Skeletal muscle tissue (tissue), 4 donors: ENCODE data around the gene KCNJ1. TPM values are rescaled to one million over a fixed set of nuclear protein-coding genes. Genes with fewer than 3 reads are reported as not detected.

ENCODE experiments used
- H3K27ac ChIP-seq: one replicate; pipeline ENCODE4 v1.7.0; 2013; ENCODE audit warnings: mild to moderate bottlenecking, low read depth, low read length, inconsistent platforms
- H3K27me3 ChIP-seq, 3 donors: one replicate each; pipeline ENCODE4 v1.7.0; 2013; ENCODE audit warnings: low read length in 3 of 3; ENCODE audit not compliant: control insufficient read depth in 3 of 3, insufficient read depth in 3 of 3
- H3K36me3 ChIP-seq, 3 donors: one replicate each; pipeline ENCODE4 v1.7.0; 2013; ENCODE audit warnings: low read length in 3 of 3; ENCODE audit not compliant: control insufficient read depth in 3 of 3, insufficient read depth in 3 of 3
- H3K4me1 ChIP-seq, 3 donors: one replicate each; pipeline ENCODE4 v1.7.0; 2013; ENCODE audit warnings: low read length in 3 of 3, mild to moderate bottlenecking in 3 of 3; ENCODE audit not compliant: control insufficient read depth in 3 of 3, insufficient read depth in 3 of 3
- H3K4me3 ChIP-seq, 3 donors: one replicate each; pipeline ENCODE4 v1.7.0; 2013; ENCODE audit warnings: low read length in 3 of 3
- H3K9ac ChIP-seq, 3 donors: one replicate each; pipeline ENCODE4 v1.7.0; 2013; ENCODE audit warnings: low read length in 3 of 3, mild to moderate bottlenecking in 3 of 3, moderate library complexity in 2 of 3, low read depth in 1 of 3
- H3K9me3 ChIP-seq, 3 donors: one replicate each; pipeline ENCODE4 v1.7.0; 2013; ENCODE audit warnings: low read length in 3 of 3; ENCODE audit not compliant: control insufficient read depth in 3 of 3
- total RNA-seq: library from RNA; depleted of rRNA; stranded (reverse); fragments of >200 nt; gene quantifications from one replicate; pipeline ENCODE4 v1.2.3, GENCODE V29; 2014
- donor health status: Osteomylitis.

Gene KCNJ1
- total RNA-seq, 1 donor from 2014 or later: not detected

DNA sequence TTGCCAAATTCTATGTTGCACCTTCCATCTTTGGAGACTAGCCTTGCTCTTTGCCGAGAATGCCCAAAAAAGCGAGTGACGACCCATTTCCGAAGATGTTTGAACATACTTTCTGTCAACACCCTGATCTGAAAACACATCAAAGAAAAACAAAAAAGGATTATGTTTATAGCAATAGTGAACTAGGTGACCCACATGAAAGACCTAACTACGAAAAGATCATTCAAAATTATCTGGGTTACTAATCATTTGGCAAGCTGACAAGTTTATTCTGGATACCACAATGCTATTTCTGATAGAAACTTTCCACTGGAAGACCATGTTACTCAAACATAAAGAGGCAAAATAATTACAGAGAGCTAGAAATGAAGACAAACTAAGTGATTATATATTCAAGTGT is 27.0 kb downstream of the KCNJ1 start:
- H3K9ac ChIP-seq: no peak overlapping the region
- H3K4me3 ChIP-seq: no peak overlapping the region
- H3K27me3 ChIP-seq: peaks cover 0 to 3% (median 0%) of the 10 kb centered on the region in 3 donors
- no peaks in the 10 kb centered on the region for H3K9me3 ChIP-seq
- H3K36me3 ChIP-seq: no peaks in the 10 kb centered on the region
- H3K27ac ChIP-seq: no peak overlapping the region
- H3K4me1 ChIP-seq: peaks cover 0 to 6% (median 2%) of the 10 kb centered on the region in 3 donors

DNA sequence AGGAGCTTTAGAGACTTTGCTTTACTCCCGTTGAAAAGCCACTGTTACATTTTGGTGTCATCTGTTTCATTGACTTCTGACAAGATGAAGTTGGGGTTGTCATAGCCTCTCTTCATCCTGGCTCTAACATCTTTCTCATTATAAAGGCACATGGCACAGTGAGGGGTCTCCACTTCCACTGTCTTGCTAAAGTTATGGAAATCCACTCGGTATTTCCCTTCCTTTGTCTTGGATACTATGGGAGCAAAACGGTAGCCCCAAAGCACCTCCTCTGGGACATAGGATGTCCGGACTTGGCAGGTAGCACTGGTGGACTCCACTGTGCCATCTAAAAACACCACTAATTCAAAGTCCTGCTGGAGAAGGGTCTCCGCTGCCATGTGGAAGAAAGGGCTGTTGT is 28.0 kb downstream of the KCNJ1 start:
- H3K27me3 ChIP-seq: peaks cover 0 to 3% (median 0%) of the 10 kb centered on the region in 3 donors
- peaks cover 0 to 6% (median 2%) of the 10 kb centered on the region in 3 donors for H3K4me1 ChIP-seq
- no peak overlapping the region for H3K27ac ChIP-seq
- H3K9ac ChIP-seq: no peak overlapping the region
- no peak overlapping the region for H3K4me3 ChIP-seq
- no peaks in the 10 kb centered on the region for H3K36me3 ChIP-seq
- H3K9me3 ChIP-seq: no peaks in the 10 kb centered on the region

DNA sequence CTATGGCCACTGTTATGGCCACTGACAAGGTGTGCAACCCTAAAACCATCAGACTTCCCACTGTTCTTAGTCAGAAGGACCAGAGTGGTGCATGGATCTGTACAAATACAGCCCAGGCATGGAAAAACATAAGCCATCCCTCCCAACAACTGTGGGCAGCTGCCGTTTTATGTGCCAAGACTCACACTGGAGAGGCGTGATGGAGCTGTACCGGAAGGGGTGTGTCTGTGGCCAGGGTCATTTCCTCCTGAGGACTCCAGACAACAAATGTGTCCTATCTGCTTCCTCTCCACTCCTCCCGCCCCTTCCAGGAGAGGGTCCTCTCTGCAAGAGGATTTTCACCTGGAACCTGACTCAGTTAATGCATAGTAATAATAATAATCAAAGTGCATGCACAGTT is 29.5 kb downstream of the KCNJ1 start:
- Histone ChIP-seq H3K27me3 (peaks cover 0 to 3% (median 3%) of the 10 kb centered on the region in 3 donors), H3K9ac (no peak overlapping the region), H3K36me3 (no peaks in the 10 kb centered on the region), H3K4me1 (peaks cover 0 to 6% (median 2%) of the 10 kb centered on the region in 3 donors), H3K4me3 (no peak overlapping the region), H3K9me3 (no peaks in the 10 kb centered on the region), H3K27ac (no peak overlapping the region)

DNA sequence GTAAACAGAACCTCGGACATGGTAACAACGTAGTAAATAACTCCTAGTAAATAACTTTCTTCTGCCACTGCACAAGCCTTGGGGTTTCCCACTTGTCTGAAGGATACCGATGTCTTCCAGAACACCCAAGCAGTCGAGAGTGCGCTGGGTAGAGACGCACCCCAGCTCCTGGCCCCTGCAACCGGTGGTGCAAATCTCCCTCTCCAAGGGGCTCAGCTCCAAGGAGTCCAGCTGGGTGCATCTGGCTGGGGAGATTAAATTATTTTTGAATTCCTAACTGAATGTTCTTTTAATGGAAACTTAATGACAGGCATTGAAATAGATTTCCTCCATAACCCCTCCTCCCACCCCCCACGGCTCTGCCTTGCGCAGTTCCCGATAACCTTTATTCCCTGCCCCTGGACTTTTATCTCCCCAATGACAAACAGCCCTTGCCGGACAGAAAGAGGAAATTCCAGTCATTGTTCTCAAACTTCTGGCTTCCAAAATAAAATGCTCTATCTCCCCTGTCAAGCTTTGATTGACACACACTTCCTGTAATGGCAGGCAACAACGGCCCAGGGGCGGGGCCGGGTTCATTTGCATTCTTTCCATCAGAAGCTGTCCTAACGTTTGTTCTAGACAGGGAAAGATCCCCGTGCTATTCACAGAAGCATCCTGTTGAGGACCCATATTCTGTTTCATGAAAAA is 31.2 kb downstream of the KCNJ1 start:
- H3K4me3 ChIP-seq: no peak overlapping the region
- peak overlapping the region; percentile 41 for H3K27ac ChIP-seq
- no peak overlapping the region for H3K9ac ChIP-seq
- H3K36me3 ChIP-seq: no peaks in the 10 kb centered on the region
- peaks cover 0 to 10% (median 2%) of the 10 kb centered on the region in 3 donors for H3K4me1 ChIP-seq
- H3K27me3 ChIP-seq: peaks cover 0 to 3% (median 3%) of the 10 kb centered on the region in 3 donors
- H3K9me3 ChIP-seq: no peaks in the 10 kb centered on the region

DNA sequence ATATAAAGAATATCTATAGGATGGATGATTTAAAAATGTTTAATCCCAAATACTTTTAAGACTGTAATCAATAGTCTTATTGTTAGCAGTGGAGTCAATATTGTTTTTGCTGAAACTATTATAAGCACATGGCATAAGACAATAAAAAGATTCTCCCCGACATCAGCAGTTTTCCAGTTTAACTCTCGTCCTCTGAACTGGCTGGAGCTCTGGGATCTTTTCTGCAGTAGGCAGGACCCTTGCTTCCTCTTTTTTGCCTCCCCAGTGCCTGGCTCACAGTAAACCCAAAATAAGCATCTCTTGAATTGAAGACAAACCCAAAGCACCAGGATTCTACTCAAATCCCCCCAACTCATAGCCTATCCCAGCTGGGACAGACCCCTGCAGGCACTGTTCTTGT is 32.9 kb downstream of the KCNJ1 start:
- Histone ChIP-seq H3K36me3 (no peaks in the 10 kb centered on the region), H3K27ac (no peak overlapping the region), H3K4me3 (no peak overlapping the region), H3K9ac (no peak overlapping the region), H3K9me3 (no peaks in the 10 kb centered on the region), H3K27me3 (peaks cover 0 to 3% (median 3%) of the 10 kb centered on the region in 3 donors), H3K4me1 (peaks cover 2 to 14% (median 5%) of the 10 kb centered on the region in 3 donors)

DNA sequence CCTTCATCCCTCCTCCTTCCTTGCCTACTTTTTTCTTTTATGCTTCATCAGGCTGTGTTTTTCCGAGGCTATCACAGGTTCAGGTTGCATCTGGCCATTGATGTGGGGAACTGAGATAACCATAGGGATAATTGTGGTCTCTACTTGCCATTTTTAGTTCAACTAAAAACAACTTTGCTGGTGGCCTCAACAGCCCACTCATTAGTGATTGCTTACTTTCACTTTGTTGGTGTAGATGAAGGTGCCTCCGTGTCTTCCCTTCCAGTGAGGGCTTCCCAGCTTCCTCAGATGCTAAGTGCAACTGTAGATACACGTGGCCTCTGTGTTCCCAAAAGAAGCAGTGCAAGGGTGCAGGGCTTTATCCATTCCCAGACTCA is 35.0 kb downstream of the KCNJ1 start:
- H3K27ac ChIP-seq: no peak overlapping the region
- H3K4me1 ChIP-seq: peaks cover 2 to 14% (median 5%) of the 10 kb centered on the region in 3 donors
- peaks cover 0 to 3% (median 0%) of the 10 kb centered on the region in 3 donors for H3K27me3 ChIP-seq
- no peak overlapping the region for H3K9ac ChIP-seq
- no peaks in the 10 kb centered on the region for H3K36me3 ChIP-seq
- H3K9me3 ChIP-seq: no peaks in the 10 kb centered on the region
- no peak overlapping the region for H3K4me3 ChIP-seq

DNA sequence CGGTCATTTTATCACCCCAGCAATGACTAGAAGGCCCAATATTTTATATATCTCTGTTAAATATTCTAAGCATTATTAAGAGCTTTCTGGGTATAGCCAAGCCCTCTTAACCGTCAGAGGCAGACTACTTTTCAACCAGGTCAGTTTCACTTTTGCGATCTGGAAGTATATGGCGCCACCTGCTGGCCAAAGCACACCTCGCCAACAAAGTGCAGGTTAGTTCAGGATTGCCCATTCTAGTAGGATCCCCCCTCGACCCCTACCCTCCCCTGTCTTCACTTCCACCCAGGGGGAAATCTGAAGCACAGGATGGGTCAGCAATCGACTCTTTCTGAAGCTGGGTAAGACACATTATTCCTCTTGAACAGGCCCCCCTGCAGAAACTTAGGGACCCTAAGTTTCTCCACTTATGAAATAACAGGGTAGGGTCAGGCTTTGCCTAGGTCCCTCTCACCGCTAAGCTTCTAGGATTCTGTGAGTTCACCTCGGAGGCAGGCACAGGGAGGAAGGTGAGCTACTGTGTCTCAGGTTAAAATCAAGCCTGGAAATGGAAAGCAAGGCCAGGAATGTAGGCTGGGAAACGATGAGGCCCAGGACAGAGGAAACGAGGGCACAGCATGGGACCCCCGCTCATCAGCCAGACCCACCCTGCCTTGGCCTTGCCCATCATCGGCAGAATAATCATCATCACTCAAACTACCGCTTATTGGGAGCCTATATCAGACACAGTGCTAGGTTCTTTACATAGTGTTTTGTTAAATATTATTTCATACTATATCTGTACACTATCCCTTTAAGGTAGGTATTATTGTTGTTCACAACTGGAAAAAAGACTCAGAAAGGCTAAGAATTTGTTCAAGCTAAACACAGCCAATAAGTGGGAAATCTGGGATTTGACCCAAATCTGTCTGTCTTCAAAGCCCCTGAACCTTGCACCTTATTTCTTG is 35.6 kb downstream of the KCNJ1 start:
- Histone ChIP-seq H3K27me3 (peaks cover 0 to 3% (median 0%) of the 10 kb centered on the region in 3 donors), H3K9ac (no peak overlapping the region), H3K4me1 (peaks cover 2 to 14% (median 5%) of the 10 kb centered on the region in 3 donors), H3K4me3 (no peak overlapping the region), H3K36me3 (no peaks in the 10 kb centered on the region), H3K27ac (no peak overlapping the region), H3K9me3 (no peaks in the 10 kb centered on the region)

DNA sequence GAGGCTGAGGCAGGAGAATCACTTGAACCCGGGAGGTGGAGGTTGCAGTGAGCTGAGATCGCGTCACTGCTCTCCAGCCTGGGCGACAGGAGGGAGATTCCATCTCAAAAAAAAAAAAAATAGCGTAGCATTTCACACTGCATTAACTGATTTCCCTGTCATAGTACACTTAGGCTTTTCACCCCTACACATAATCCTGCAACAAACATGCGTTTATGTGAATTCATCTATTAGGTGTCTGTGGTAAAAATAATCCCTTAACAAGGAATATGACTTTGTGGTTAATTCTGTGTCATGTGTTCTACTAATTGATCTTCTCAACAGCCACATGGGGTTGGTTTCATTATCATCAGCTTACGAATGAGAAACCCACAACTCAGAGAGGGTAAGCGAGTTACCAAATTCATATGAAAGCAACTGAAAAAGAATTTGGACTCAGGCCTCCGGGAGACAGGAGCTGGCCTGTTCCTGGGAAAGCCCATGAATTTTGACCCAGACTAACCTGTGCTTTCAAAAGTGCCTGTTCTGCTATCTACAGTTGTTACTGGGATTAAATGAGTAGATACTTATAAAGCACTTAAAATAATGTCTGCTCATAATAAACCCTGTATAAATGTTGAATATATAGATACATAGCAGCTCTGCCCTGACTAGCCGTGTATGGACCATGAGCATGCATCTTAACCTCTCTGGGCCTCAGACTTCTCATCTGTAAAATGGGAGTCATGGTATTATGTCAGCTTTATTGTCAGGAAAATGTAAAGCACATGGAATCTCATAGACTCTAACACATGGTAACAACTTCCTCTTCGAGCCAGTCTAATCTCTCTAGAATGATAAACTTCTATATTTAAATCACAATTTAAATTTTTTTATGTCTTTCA is 36.6 kb downstream of the KCNJ1 start:
- Histone ChIP-seq H3K9me3 (peaks cover 0 to 2% (median 0%) of the 10 kb centered on the region in 3 donors), H3K36me3 (no peaks in the 10 kb centered on the region), H3K4me3 (no peak overlapping the region), H3K4me1 (peaks cover 0 to 12% (median 5%) of the 10 kb centered on the region in 3 donors), H3K27ac (no peak overlapping the region), H3K27me3 (peaks cover 0 to 3% (median 0%) of the 10 kb centered on the region in 3 donors), H3K9ac (peak overlapping the region in 1 of 3 donors; percentile 25)

DNA sequence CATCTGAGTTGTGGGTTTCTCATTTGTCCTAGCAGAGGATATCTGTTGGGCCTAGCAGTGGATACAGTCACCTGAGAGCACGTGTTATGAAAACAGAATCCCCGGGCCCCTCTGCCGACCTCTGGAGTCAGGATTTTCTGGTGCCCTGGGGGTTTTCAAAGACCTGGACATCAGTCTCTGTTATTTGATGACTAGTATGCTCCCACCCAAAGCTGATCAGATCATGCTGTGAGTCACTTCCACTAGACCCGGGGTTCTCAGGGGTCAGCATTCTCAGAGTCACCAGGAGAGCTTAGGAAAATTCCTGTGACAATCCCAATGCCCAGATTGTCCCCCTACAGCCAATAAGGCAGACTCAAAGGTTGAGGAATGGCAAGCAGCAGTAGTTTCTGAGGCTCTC is 38.7 kb downstream of the KCNJ1 start:
- H3K27me3 ChIP-seq: peaks cover 0 to 5% (median 4%) of the 10 kb centered on the region in 3 donors
- H3K9ac ChIP-seq: no peak overlapping the region
- peaks cover 0 to 2% (median 0%) of the 10 kb centered on the region in 3 donors for H3K9me3 ChIP-seq
- peaks cover 0 to 8% (median 5%) of the 10 kb centered on the region in 3 donors for H3K4me1 ChIP-seq
- no peak overlapping the region for H3K27ac ChIP-seq
- H3K4me3 ChIP-seq: no peak overlapping the region
- no peaks in the 10 kb centered on the region for H3K36me3 ChIP-seq
